Mesenchymal stem cell (in vitro differentiated cells and primary cell): Measurements from ENCODE around the gene BID. TPM values are rescaled to one million over a fixed set of nuclear protein-coding genes. Genes with fewer than 3 reads are reported as not detected.

Source experiments
- small RNA-seq: library from polyadenylated mRNA; stranded (forward); fragments of <200 nt; extraction: miRNeasy Mini kit (QIAGEN cat#:217004); gene quantifications from one replicate; pipeline ENCODE3, GENCODE V24; 2013; ENCODE audit warnings: low read depth

Gene BID

Small RNA genes within 50 kb of the gene (small RNA-seq; reads per million reads assigned to genes)
- gene MIR3198-1, result not detected
